Measurements from ENCODE around the gene MLX.
"Not testable (repeated sequence)": the region's sequence is repeated elsewhere in the genome, so short reads cannot be mapped to it uniquely, and the experiment has no call there.

The MLX gene

GRCh38 chr17:42613699-42614295, 46.9 kb downstream of the MLX start:
- H3K4ac ChIP-seq (ENCODE audit: low read depth in 1 of 2, low read length in 2 of 2) = no peak overlapping the region
- H2BK15ac ChIP-seq (ENCODE audit: low read depth, poor library complexity, severe bottlenecking) = no peak overlapping the region
- no peak overlapping the region for H4K91ac ChIP-seq (ENCODE audit: low read length)
- H3K27ac ChIP-seq (ENCODE audit: low read length, poor library complexity, severe bottlenecking) = no peak overlapping the region
- DNase-seq = no peak
- H3K14ac ChIP-seq (ENCODE audit: low read length in 2 of 2) = no peak overlapping the region
- peaks cover 14% of the 10 kb centered on the region for H3K4me1 ChIP-seq (ENCODE audit: control insufficient read depth, insufficient read depth, low read depth, low read length)
- H3K36me3 ChIP-seq (ENCODE audit: control insufficient read depth in 1 of 2, insufficient read depth in 2 of 2, low read depth in 1 of 2, low read length in 2 of 2) = peaks cover 39 to 45% of the 10 kb centered on the region in 2 experiments
- no peak overlapping the region for H3K18ac ChIP-seq (ENCODE audit: low read depth in 1 of 2, low read length in 2 of 2)
- H2AFZ ChIP-seq (ENCODE audit: low read depth, low read length) = no peak overlapping the region
- H3K4me3 ChIP-seq (ENCODE audit: insufficient read depth in 1 of 2, low read depth in 1 of 2, low read length in 2 of 2) = no peak overlapping the region
- no peak overlapping the region for H2BK120ac ChIP-seq (ENCODE audit: low read depth, low read length)
- no peak overlapping the region for H2BK5ac ChIP-seq (ENCODE audit: low read depth, low read length, poor library complexity, severe bottlenecking)
- no peak overlapping the region for H3K23ac ChIP-seq (ENCODE audit: low read length in 2 of 2)
- no peak overlapping the region for H4K8ac ChIP-seq (ENCODE audit: low read length)
- WGBS = 98% methylated on average over 15 of the region's 17 CpGs
- no peaks in the 10 kb centered on the region for H3K9me3 ChIP-seq (ENCODE audit: control insufficient read depth, low read length)
- no peaks in the 10 kb centered on the region for H3K27me3 ChIP-seq (ENCODE audit: control insufficient read depth in 1 of 2, insufficient read depth in 1 of 2, low read length in 2 of 2)
- no peak overlapping the region for H2AK5ac ChIP-seq (ENCODE audit: low read length, severe bottlenecking)
- H3K79me1 ChIP-seq (replicated peaks; ENCODE audit: low read length, poor library complexity, severe bottlenecking) = peaks cover 17% of the 10 kb centered on the region
- no peak overlapping the region for H2BK12ac ChIP-seq (ENCODE audit: low read length in 2 of 2)
- H3K4me2 ChIP-seq (ENCODE audit: low read length, poor library complexity, severe bottlenecking) = no peak overlapping the region
- no peak overlapping the region for H3K9ac ChIP-seq (ENCODE audit: low read length)

GRCh38 chr17:42617956-42618431, 51.1 kb downstream of the MLX start:
- H2AFZ ChIP-seq (ENCODE audit: low read depth, low read length) = no peak overlapping the region
- no peak overlapping the region for H2AK5ac ChIP-seq (ENCODE audit: low read length, severe bottlenecking)
- no peaks in the 10 kb centered on the region for H3K27me3 ChIP-seq (ENCODE audit: control insufficient read depth in 1 of 2, insufficient read depth in 1 of 2, low read length in 2 of 2)
- peaks cover 7% of the 10 kb centered on the region for H3K4me1 ChIP-seq (ENCODE audit: control insufficient read depth, insufficient read depth, low read depth, low read length)
- H3K14ac ChIP-seq (ENCODE audit: low read length in 2 of 2) = no peak overlapping the region
- 93% methylated on average over 4 of the region's 4 CpGs for WGBS
- no peak overlapping the region for H3K4me2 ChIP-seq (ENCODE audit: low read length, poor library complexity, severe bottlenecking)
- no peak overlapping the region for H4K8ac ChIP-seq (ENCODE audit: low read length)
- no peak overlapping the region for H3K23ac ChIP-seq (ENCODE audit: low read length in 2 of 2)
- DNase-seq = no peak
- H2BK12ac ChIP-seq (ENCODE audit: low read length in 2 of 2) = no peak overlapping the region
- H3K36me3 ChIP-seq (ENCODE audit: control insufficient read depth in 1 of 2, insufficient read depth in 2 of 2, low read depth in 1 of 2, low read length in 2 of 2) = peaks cover 28 to 31% of the 10 kb centered on the region in 2 experiments
- no peak overlapping the region for H3K9ac ChIP-seq (ENCODE audit: low read length)
- no peak overlapping the region for H3K27ac ChIP-seq (ENCODE audit: low read length, poor library complexity, severe bottlenecking)
- H3K9me3 ChIP-seq (ENCODE audit: control insufficient read depth, low read length) = no peaks in the 10 kb centered on the region
- H3K4me3 ChIP-seq (ENCODE audit: insufficient read depth in 1 of 2, low read depth in 1 of 2, low read length in 2 of 2) = no peak overlapping the region
- no peak overlapping the region for H2BK15ac ChIP-seq (ENCODE audit: low read depth, poor library complexity, severe bottlenecking)
- no peak overlapping the region for H2BK120ac ChIP-seq (ENCODE audit: low read depth, low read length)
- H2BK5ac ChIP-seq (ENCODE audit: low read depth, low read length, poor library complexity, severe bottlenecking) = no peak overlapping the region
- H4K91ac ChIP-seq (ENCODE audit: low read length) = no peak overlapping the region
- H3K18ac ChIP-seq (ENCODE audit: low read depth in 1 of 2, low read length in 2 of 2) = no peak overlapping the region
- H3K4ac ChIP-seq (ENCODE audit: low read depth in 1 of 2, low read length in 2 of 2) = no peak overlapping the region
- peaks cover 6% of the 10 kb centered on the region for H3K79me1 ChIP-seq (replicated peaks; ENCODE audit: low read length, poor library complexity, severe bottlenecking)

GRCh38 chr17:42618442-42619150, 51.7 kb downstream of the MLX start:
- Histone ChIP-seq H3K23ac (ENCODE audit: low read length in 2 of 2) (no peak overlapping the region), H2BK120ac (ENCODE audit: low read depth, low read length) (no peak overlapping the region), H3K4ac (ENCODE audit: low read depth in 1 of 2, low read length in 2 of 2) (no peak overlapping the region), H3K27ac (ENCODE audit: low read length, poor library complexity, severe bottlenecking) (no peak overlapping the region), H2BK15ac (ENCODE audit: low read depth, poor library complexity, severe bottlenecking) (no peak overlapping the region), H2BK5ac (ENCODE audit: low read depth, low read length, poor library complexity, severe bottlenecking) (no peak overlapping the region), H3K4me2 (ENCODE audit: low read length, poor library complexity, severe bottlenecking) (no peak overlapping the region), H2AK5ac (ENCODE audit: low read length, severe bottlenecking) (no peak overlapping the region), H3K4me1 (ENCODE audit: control insufficient read depth, insufficient read depth, low read depth, low read length) (peaks cover 7% of the 10 kb centered on the region), H4K8ac (ENCODE audit: low read length) (no peak overlapping the region), H3K18ac (ENCODE audit: low read depth in 1 of 2, low read length in 2 of 2) (no peak overlapping the region), H4K91ac (ENCODE audit: low read length) (no peak overlapping the region), H3K9me3 (ENCODE audit: control insufficient read depth, low read length) (no peaks in the 10 kb centered on the region), H3K9ac (ENCODE audit: low read length) (no peak overlapping the region), H3K36me3 (ENCODE audit: control insufficient read depth in 1 of 2, insufficient read depth in 2 of 2, low read depth in 1 of 2, low read length in 2 of 2) (peaks cover 23 to 25% of the 10 kb centered on the region in 2 experiments), H3K79me1 (replicated peaks; ENCODE audit: low read length, poor library complexity, severe bottlenecking) (peaks cover 4% of the 10 kb centered on the region), H3K4me3 (ENCODE audit: insufficient read depth in 1 of 2, low read depth in 1 of 2, low read length in 2 of 2) (no peak overlapping the region), H2AFZ (ENCODE audit: low read depth, low read length) (no peak overlapping the region), H3K14ac (ENCODE audit: low read length in 2 of 2) (no peak overlapping the region), H2BK12ac (ENCODE audit: low read length in 2 of 2) (no peak overlapping the region), H3K27me3 (ENCODE audit: control insufficient read depth in 1 of 2, insufficient read depth in 1 of 2, low read length in 2 of 2) (no peaks in the 10 kb centered on the region)
- DNase-seq = peak; percentile 25
- WGBS = 77% methylated on average over 8 of the region's 9 CpGs

- not testable (repeated sequence) for H2BK5ac ChIP-seq (ENCODE audit: low read depth, low read length, poor library complexity, severe bottlenecking); H3K4me1 ChIP-seq (ENCODE audit: control insufficient read depth, insufficient read depth, low read depth, low read length); H3K14ac ChIP-seq (ENCODE audit: low read length in 2 of 2); H3K4me3 ChIP-seq (ENCODE audit: insufficient read depth in 1 of 2, low read depth in 1 of 2, low read length in 2 of 2); H3K27me3 ChIP-seq (ENCODE audit: control insufficient read depth in 1 of 2, insufficient read depth in 1 of 2, low read length in 2 of 2); H3K27ac ChIP-seq (ENCODE audit: low read length, poor library complexity, severe bottlenecking); H3K36me3 ChIP-seq (ENCODE audit: control insufficient read depth in 1 of 2, insufficient read depth in 2 of 2, low read depth in 1 of 2, low read length in 2 of 2); H3K4me2 ChIP-seq (ENCODE audit: low read length, poor library complexity, severe bottlenecking); H3K9me3 ChIP-seq (ENCODE audit: control insufficient read depth, low read length); H3K4ac ChIP-seq (ENCODE audit: low read depth in 1 of 2, low read length in 2 of 2); H4K91ac ChIP-seq (ENCODE audit: low read length); H2BK12ac ChIP-seq (ENCODE audit: low read length in 2 of 2); H3K23ac ChIP-seq (ENCODE audit: low read length in 2 of 2); H2AFZ ChIP-seq (ENCODE audit: low read depth, low read length); H4K8ac ChIP-seq (ENCODE audit: low read length); H2BK15ac ChIP-seq (ENCODE audit: low read depth, poor library complexity, severe bottlenecking); H3K9ac ChIP-seq (ENCODE audit: low read length); H2AK5ac ChIP-seq (ENCODE audit: low read length, severe bottlenecking); H2BK120ac ChIP-seq (ENCODE audit: low read depth, low read length); H3K79me1 ChIP-seq (replicated peaks; ENCODE audit: low read length, poor library complexity, severe bottlenecking); DNase-seq; H3K18ac ChIP-seq (ENCODE audit: low read depth in 1 of 2, low read length in 2 of 2)
- WGBS = 86% methylated on average over 3 of the region's 3 CpGs
These were observed 55.1 kb downstream of the MLX start for GRCh38 chr17:42621987-42622386.
